Ramos (cell line): ENCODE measurements around the gene UBE4A.
"Not testable (repeated sequence)": the region's sequence is repeated elsewhere in the genome, so short reads cannot be mapped to it uniquely, and the experiment has no call there.

Experiments used
- in situ Hi-C: fragments of 300-500 bp; cut with MboI; formaldehyde crosslinking; loops from one replicate; pipeline ENCODE4 v1.14.3; 2022; ENCODE audit warnings: low sequenced_read_pairs; ENCODE audit not compliant: unreplicated experiment

UBE4A gene

DNA sequence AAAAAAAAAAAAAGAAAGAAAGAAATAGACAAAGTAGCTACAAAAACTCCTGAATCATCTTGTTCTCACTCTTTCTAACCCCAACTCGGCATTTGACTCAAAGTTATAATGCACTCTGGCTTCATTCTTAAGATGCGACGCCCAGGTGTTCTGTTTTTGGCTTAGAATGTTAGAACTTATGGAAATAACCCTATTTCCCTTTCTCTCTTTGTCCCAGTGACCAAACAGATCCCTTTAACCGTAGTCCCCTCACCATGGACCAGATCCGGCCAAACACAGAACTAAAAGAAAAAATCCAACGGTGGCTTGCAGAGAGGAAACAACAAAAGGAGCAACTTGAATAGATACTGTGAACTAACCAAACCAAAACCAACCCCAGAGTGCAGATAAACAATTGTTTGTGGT, 36.7 kb downstream of the UBE4A start:
- in situ Hi-C loops: no loop called here

DNA sequence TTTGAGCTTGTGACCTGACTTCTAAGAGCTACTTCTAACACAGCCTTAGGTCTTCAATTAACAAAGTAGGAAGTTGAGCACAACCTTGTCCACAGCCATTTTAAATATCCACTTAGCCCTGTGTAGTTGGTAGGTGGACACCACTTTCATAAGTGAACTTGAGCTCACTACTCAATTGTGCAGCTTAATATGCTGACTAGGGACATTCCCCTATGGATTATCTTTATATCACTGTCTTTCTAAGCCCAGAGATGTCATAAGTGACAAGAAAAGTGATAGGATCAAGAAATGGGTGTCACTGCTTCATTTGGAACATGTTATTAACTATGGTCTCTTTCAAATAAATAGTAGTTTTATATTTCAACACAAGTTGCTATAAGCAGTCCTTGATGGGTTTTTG, 38.0 kb downstream of the UBE4A start:
- in situ Hi-C loops: no loop called here

DNA sequence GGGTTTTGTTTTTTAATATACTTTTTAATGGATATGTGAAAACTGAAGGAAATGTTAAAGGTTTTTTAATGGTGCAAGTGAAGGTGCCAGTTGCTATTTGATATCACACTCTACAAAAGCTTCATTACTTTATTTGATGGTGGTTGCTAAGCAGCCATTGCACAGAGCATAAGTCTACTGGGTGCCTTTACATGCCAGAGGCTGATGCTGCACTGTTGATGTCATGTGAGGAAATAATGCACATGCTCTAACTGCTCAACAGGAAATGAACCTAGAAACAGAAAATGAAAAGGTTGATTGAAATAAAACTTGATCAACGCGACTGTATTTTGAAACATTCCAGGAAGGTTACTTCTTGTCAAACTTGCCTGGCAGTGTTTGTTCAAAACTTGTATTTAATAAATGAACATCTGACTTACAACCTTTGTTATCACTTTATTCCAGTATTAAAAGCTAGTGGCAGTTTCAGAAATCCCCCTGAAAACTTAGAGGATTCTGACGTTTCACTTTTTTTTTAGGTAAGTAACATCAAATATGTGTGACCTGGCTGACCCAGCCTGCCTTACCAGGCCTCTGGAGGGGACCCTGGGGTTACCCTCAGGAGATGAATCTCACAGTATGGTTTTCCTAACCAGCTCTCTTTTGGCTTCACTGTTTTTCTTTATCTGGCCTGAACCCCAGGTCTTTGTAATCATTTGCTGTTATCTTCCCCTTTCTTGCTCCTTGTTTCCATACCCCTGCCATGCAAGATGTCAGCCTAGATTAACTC, 39.6 kb downstream of the UBE4A start:
- in situ Hi-C loops: no loop called here

DNA sequence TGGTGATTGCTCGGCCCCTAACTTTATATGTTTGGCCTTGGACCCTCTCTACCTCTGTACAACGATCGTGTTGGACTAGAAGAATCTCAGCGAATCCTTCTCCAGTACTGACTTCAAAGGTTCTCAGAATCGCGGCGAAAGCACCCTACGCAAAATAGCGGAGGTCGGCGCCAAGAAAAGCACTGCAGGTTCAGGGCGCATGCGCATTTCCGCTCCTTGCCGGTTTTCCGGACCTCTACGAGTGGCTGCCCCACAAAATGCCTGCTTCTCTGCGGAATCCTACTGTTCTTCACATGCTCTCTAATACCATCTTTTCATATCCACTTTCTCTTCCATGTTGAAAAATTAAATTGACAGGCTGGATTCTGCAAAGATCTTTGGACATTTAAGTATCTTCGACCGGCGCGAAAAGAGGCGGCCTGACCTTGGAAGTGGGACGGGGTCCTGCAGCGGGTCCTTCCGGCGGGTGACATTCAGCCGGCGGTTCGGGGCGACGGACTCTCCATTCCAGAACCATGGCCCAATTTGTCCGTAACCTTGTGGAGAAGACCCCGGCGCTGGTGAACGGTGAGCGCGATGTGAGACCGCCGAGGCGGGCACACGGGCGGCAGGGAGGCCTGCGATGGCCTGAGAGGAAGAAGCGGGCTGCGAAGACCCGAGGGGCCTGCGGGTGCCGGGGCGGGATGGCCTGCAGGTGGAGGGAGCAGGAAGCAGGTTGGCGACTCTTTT, 41.9 kb downstream of the UBE4A start, which contains the start of gene ATP5MG:
ATP5MG (plus strand) TSS at position 456 of the 729 bp plus-strand sequence; CDS start at position 516, 60 bp downstream.
- in situ Hi-C loops: no loop called here

DNA sequence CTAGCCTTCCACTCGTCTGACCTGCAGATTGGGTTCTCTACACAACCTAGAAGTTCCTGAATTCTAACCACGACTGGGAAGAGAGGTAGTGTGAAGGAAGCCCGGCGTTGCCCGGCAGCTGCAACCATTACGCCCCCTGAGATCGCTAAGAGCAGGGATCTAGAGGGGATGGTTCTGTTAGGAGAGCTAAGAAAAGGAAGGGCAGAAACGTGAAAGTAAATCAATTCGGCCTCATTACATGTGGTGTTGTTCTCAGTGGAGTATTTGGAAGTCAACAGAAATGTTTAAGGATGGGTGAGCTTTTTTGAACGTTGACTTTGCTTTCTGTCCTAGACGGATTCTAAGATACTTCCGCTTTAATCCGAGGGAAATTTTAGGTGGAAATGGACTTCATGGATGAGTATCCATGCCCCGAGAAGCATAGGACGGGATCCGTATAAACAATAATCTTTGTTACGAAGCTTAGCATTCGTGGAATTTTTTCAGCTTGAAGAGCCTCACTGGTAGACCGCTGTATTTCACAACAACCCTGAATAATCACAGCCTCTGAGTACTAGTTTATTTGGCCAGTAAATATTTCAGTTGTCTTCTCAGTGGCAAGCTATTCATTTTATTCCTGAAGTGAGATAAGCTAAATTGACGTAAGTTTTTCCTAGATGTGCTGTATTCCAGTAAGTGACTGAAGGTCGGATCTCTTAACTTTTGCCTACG, 42.6 kb downstream of the UBE4A start:
- in situ Hi-C loops: no loop called here

DNA sequence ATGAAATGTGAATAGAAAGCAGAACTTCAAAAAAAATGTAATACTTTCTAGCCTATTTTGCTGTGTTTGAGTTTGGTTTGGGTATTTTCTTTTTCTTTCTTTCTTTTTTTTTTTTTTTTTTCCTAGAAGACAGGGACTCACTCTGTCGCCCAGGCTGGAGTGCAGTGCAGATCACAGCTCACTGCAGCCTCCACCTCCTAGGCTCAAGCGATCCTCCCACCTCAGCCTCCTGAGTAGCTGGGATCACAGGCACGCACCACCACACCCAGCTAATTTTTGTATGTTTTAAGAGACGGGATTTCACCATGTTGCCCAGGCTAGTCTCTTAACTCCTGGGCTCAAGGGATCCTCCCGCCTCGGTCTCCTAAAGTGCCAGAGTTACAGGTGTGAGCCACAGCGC, 43.2 kb downstream of the UBE4A start:
- in situ Hi-C loops: not testable (repeated sequence)

DNA sequence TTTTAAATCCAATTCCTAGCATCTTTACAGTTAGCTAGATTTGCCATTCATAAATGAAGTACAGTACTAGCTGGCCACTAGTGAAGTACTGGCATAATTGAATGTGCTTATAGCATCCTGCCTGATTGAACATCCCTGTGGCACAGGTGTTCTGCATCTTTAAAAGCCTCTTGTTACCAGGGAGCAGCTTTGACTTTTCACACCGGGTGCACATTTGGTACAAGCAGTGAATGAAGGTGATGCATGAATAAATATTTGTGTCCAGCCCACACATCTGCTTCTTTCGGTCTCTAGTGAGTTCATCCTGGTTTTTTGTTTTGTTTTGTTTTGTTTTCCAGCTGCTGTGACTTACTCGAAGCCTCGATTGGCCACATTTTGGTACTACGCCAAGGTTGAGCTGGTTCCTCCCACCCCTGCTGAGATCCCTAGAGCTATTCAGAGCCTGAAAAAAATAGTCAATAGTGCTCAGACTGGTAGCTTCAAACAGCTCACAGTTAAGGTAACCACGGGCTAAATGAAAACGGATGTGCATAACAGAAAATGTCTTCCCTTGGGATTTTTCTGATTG, 47.3 kb downstream of the UBE4A start:
- in situ Hi-C loops: no loop called here

DNA sequence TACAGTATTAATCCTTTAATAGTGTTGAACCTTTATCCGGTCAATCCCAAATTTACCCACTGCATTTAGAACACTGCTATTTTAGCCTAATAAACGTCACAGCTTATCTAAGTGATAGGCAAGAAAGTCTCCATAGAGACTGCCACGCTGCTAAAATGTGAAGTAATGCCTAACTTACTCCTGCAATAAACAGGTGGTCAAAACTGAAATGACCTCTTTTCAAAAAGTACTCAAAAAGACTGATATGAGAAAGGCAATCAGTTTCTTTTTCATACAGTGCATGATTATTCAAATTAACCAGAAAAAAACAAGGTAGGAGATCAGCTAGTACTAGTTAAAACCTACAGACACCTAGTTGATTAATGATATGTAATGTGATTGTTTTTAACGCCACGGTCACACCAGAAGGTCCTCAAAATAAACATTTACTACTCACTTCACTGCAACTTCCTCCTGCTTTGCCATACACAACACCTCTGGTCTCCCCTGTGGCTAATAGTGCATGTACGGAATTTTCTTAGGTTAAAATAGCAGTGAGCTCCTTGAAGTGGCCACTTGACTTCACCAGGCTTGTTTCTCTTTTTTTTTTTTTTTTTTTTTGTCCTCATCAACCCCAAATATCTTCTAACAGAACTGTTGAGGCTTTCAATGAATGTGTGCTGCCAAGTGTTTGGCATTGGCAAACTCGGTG, 50.8 kb downstream of the UBE4A start:
- in situ Hi-C loops: no loop called here

DNA sequence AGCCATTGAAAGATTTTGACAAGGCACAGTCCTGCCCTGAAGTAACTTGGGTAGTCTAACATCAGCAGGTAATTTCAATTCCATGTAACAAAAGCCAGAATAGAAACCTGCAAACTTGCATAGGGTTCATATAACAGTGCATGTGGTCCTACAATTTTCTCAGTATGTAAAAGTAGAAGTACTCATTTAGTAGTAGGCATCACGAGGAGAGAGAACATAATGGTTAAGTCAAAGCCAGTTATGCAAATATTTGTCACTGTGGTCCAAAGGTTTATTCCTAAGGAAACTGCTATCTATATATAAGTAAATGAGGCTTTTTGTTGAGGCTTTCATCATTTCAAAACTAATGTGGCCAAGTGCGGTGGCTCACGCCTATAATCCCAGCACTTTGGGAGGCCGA, 52.1 kb downstream of the UBE4A start:
- in situ Hi-C loops: no loop called here

DNA sequence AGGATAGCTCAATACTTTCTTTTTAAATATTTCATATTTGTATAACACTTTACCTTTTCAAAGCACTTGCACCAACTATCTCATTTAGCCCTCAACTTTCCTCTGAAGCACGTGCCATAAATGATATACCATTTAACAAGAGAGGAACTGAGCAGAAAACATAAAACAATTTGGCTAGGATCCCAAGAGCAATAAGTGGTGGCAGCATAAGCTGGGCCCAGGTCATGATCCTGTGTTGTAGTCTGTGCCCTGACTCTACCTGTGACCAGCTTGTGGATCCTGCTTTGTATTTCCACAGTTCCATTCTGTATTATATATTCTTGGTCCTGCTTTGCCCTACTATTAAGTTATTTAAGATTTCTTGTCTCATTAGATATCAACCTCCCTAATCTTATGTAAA, 53.5 kb downstream of the UBE4A start:
- in situ Hi-C loops: no loop called here

DNA sequence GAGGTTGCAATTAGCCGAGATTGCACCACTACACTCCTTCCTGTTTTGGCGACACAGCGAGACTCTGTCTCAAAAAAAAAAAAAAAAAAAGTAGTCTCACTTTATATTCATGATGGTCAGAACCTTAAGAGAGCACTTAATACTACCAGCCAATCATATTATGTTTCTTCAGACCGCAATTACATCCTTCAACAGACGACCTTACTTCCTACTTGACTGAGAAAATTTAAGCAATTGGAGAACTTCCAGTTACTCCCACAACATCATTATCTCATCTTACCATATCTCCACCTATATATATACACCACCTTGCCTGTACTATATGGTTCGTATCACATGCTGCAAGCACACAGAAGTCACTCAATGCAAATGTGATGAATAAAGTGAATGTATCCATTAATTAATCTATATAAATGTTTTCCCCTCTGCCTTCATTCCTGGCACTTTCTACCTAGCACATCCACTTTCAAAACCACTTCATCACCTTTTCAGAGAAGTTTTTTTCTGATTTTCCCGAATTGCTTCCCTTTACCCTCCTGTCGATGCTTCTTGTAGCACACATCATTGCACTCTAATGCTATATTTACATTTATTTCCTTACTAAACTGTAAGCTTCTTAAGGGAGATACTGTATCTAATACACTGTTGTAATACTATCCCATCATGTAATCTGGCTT, 55.8 kb downstream of the UBE4A start:
- in situ Hi-C loops: no loop called here

DNA sequence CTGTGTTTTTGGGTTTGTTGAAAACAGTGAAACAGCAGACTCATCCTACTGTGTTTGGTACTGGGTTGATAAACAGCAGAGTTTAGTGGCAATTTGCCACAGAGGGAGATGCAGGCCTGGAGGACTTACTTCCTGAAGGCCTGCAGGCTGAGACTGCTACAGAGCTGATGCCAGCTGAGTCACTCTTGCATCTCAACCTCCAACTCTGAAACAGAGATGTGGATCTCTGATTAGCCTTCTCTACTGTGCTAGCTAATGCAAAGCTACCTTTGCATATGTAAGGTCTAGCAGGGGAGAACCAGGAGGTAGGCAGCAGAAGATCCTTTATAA, 56.3 kb downstream of the UBE4A start:
- in situ Hi-C loops: no loop called here

DNA sequence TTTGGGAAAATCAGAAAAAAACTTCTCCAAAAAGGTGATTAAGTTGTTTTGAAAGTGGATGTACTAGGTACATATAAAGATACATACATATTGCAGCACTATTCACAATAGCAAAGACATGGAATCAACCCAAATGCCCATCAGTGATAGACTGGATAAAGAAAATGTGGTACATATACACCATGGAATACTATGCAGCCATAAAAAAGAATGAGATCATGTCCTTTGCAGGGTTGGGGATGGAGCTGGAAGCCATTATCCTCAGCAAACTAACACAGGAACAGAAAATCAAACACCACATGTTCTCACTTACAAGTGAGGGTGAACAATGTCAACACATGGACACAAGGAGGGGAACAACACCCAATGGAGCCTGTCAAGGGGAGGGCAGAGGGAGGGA, 57.5 kb downstream of the UBE4A start:
- in situ Hi-C loops: not testable (repeated sequence)

DNA sequence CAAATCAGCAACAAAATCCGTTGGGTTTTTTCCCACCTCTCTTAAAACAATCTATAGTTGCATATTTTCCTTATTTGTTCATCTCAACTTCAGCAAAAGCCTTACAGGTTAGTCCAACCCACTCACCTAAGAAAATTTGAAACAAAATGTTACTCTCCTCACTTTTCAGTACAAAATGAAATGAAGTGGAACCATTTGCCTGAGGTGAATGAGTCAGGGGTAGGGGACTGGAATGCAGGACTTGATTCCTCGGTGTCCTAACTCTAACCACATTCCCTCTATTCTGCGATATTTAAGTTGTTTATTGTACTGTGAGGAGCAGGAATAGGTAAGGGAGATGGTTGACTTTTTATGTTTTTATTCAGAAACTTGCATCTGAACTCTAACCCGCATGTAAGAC, 58.4 kb downstream of the UBE4A start:
- in situ Hi-C loops: no loop called here

DNA sequence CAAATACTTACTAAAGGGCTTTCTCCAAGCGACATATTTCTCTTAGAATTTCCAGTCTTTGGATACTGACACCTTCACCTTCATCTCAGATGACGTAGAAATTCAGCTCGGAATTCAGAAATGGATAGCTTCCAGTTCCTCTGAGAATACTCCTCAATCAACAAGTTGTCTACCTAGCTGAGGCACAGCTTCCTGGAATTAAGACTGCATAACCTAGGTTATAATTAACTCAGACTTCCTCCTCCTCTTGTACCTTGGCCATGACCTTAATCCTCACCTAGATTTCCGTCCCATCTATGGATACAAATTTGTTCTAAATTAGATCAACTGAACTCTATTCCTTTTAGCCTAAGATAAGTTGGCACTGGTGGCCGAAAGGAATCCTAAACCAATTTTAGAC, 59.4 kb downstream of the UBE4A start:
- in situ Hi-C loops: no loop called here

DNA sequence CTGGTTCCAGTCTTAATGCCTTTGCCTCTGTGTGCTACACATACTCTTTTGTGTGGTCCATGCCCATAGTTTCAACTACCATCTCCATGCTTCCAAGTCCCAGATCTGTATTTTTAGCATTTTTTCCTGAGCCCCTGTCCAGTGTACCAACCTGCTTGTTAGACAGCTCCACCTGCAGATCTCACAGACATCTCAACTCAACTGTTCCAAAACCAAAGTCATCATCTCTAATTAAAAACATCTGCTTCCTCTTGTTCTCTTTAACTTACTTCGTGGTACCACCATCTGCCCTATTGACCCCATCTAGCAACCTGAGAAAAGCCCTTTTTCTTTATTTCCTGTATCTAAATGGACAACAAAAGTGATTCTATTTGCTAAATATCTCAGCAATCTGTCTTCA, 68.3 kb downstream of the UBE4A start:
- in situ Hi-C loops: no loop called here

DNA sequence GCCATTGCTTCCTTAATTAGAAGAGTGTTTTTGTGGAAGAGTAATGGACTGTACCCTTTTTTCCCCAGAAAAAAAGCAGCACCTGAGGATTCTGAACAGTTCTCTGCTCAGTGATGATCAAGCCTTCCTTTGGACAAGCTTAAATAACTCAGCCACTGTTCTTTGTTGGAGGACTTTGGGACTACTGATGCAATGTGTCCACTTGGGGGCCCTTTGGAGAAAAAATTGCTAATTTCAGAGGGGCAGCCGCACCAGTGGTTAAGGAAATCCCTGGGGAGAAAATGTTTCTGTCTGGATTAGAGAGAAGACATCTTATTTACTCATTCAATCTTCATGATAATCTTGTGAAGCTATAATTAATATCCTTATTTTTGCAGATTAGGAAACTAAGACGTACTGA, 71.6 kb downstream of the UBE4A start:
- in situ Hi-C loops: no loop called here

DNA sequence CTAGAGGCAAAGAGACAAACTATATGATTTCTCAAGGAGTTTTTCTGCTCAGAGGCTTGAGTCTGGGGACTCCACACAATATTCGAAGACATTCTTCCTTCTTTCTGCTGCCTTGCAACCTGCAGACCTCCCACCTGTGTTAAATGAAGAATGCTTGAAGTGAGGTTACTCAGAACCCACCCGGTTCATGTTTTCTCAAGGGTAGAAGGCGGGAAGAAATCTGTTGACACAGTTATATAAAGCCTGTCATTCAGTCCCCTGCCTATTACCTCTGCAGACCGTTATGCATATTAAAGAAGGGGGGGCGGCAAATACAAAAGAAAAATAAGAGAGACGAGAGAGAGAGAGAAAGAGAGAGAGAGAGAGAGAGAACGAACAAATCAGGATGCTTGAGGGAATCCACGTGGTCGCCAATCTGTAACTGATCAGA, 74.7 kb downstream of the UBE4A start:
- in situ Hi-C loops: no loop called here

DNA sequence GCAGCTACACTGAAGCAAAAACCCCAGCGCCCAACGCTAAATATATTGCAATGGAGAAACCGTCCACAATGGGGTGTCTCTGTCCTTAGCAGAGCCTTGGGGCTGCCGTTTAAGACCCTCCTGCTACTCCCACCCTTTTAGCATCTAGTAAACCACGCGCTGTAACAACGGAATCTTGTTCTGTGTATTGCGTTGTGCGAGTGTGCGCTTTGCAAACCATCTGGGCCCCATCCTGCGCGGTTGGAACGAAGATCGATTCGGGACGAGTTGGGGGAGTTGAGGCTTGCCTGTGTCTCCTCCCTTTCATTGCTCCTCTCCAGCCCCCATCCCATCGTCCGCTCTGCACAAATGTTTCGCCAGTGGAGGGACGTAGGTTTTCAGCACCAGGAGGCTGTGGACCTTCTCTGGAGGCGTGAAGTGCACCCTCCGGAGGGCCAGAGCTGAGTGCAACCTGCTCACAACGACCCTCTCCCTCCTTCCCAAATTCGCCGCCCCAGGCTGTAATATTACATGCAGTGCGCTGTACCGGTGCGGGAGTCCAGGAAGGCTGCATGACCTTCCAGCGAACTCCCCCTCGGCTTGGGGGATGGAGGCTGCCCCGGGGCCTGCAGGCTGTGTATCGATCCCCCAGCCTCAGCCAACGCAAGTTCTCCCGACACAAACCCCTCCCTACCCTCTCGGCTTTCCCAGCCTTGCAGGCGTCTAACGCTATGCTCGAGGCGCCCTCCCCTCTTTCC, 75.3 kb downstream of the UBE4A start:
- in situ Hi-C loops: no loop called here
